Measurements from ENCODE around the gene ETV5.

The ETV5 gene

GRCh38 chr3:186124592-186124991 is 15.7 kb upstream of the ETV5 start:
- DNase-seq (ENCODE audit: low read depth), result peak; percentile 35
- H3K4me3 ChIP-seq (ENCODE audit: low read depth, low read length), result no peak overlapping the region
- no peak for TF ChIP-seq CTCF (conservative IDR thresholded peaks at IDR 0.05; ENCODE audit: low read depth, low read length)

GRCh38 chr3:186123012-186123411 is 14.1 kb upstream of the ETV5 start:
- no peak for TF ChIP-seq CTCF (conservative IDR thresholded peaks at IDR 0.05; ENCODE audit: low read depth, low read length)
- no peak overlapping the region for H3K4me3 ChIP-seq (ENCODE audit: low read depth, low read length)
- DNase-seq (ENCODE audit: low read depth), result no peak

- no peak overlapping the region for H3K4me3 ChIP-seq (ENCODE audit: low read depth, low read length)
- TF ChIP-seq CTCF (conservative IDR thresholded peaks at IDR 0.05; ENCODE audit: low read depth, low read length), result no peak
- peak; percentile 26 for DNase-seq (ENCODE audit: low read depth)
Observed at GRCh38 chr3:186121968-186122367, 13.1 kb upstream of the ETV5 start.

GRCh38 chr3:186121278-186121677 is 12.4 kb upstream of the ETV5 start:
- DNase-seq (ENCODE audit: low read depth), result no peak
- TF ChIP-seq CTCF (conservative IDR thresholded peaks at IDR 0.05; ENCODE audit: low read depth, low read length), result no peak
- H3K4me3 ChIP-seq (ENCODE audit: low read depth, low read length), result no peak overlapping the region

GRCh38 chr3:186119499-186119898 is 10.6 kb upstream of the ETV5 start:
- no peak for TF ChIP-seq CTCF (conservative IDR thresholded peaks at IDR 0.05; ENCODE audit: low read depth, low read length)
- DNase-seq (ENCODE audit: low read depth), result no peak
- no peak overlapping the region for H3K4me3 ChIP-seq (ENCODE audit: low read depth, low read length)

GRCh38 chr3:186118692-186119091 is 9.8 kb upstream of the ETV5 start:
- no peak overlapping the region for H3K4me3 ChIP-seq (ENCODE audit: low read depth, low read length)
- no peak for DNase-seq (ENCODE audit: low read depth)
- TF ChIP-seq CTCF (conservative IDR thresholded peaks at IDR 0.05; ENCODE audit: low read depth, low read length), result no peak

- TF ChIP-seq CTCF (conservative IDR thresholded peaks at IDR 0.05; ENCODE audit: low read depth, low read length), result no peak
- no peak overlapping the region for H3K4me3 ChIP-seq (ENCODE audit: low read depth, low read length)
- DNase-seq (ENCODE audit: low read depth), result no peak
Observed at GRCh38 chr3:186117521-186118134, 8.7 kb upstream of the ETV5 start.
